HFFc6 (cell line): ENCODE measurements around the gene RAB3A. TPM values are rescaled to one million over a fixed set of nuclear protein-coding genes. Genes with fewer than 3 reads are reported as not detected.

Source experiments
- DNase-seq: peaks from one replicate; pipeline ENCODE4 v3.0.0-alpha.2; 2018
- H3K27ac Mint-ChIP-seq: 2 replicates; pipeline ENCODE4 v1.8.0; 2020; ENCODE audit warnings: mild to moderate bottlenecking, mixed read lengths
- H3K27me3 Mint-ChIP-seq: 2 replicates; pipeline ENCODE4 v1.8.0; 2021; ENCODE audit warnings: mild to moderate bottlenecking, moderate library complexity, mixed read lengths; ENCODE audit not compliant: insufficient read depth
- H3K36me3 Mint-ChIP-seq: 2 replicates; pipeline ENCODE4 v1.8.0; 2021; ENCODE audit warnings: low read depth, mixed read lengths
- H3K4me1 Mint-ChIP-seq: 2 replicates; pipeline ENCODE4 v1.8.0; 2020; ENCODE audit warnings: low read depth, mixed read lengths
- H3K4me3 Mint-ChIP-seq: 2 replicates; pipeline ENCODE4 v1.8.0; 2020; ENCODE audit warnings: mild to moderate bottlenecking, moderate library complexity, mixed read lengths
- H3K9me3 Mint-ChIP-seq: 2 replicates; pipeline ENCODE4 v1.8.0; 2020; ENCODE audit warnings: mild to moderate bottlenecking, mixed read lengths
- CTCF ChIP-seq: fragments of 200-600 bp; sonication (generic); IDR thresholded peaks from 2 replicates; pipeline ENCODE4 v1.5.0; 2021; ENCODE audit warnings: antibody characterized with exemption, mild to moderate bottlenecking
- total RNA-seq, 6 experiments: library from RNA; stranded (reverse); fragmentation: NEBNext Ultra II Directional; extraction: Animal tissue kit (Norgen Biotek cat#: 25700); gene quantifications; 2 replicates in 1 of 6; 3 replicates in 5 of 6; pipeline ENCODE4 v1.2.3, GENCODE V29; 2021

Gene RAB3A
- total RNA-seq, 6 experiments from 2014 or later = 6.1 to 9.0 (median 7.3) TPM

GRCh38 chr19:18152817-18153555 lies 50.9 kb downstream of the RAB3A start, which contains the start of gene PIK3R2:
Gene PIK3R2 (plus strand): TSS chr19:18153163. CDS start chr19:18155880, 2,717 bp downstream.
- Mint-ChIP-seq H3K9me3 (no peaks in the 10 kb centered on the region), H3K36me3 (peaks cover 4% of the 10 kb centered on the region; the same call in 1 of the 2 replicates), H3K4me1 (peaks cover 30% of the 10 kb centered on the region), H3K4me3 (peak within 1 kb of the TSS; percentile 91), H3K27me3 (peaks cover 5% of the 10 kb centered on the region), H3K27ac (peak within 1 kb of the TSS; percentile 99)
- peak; percentile 97 for DNase-seq
- TF ChIP-seq CTCF = peak; percentile 17

- peaks cover 4% of the 10 kb centered on the region; the same call in 1 of the 2 replicates for H3K36me3 Mint-ChIP-seq
Measured at GRCh38 chr19:18152442-18152816, 51.4 kb downstream of the RAB3A start.

GRCh38 chr19:18150776-18151624 lies 52.8 kb downstream of the RAB3A start:
- no peak for DNase-seq
- H3K27me3 Mint-ChIP-seq = peaks cover 5% of the 10 kb centered on the region
- peak overlapping the region; percentile 99 for H3K27ac Mint-ChIP-seq
- peaks cover 24% of the 10 kb centered on the region for H3K4me1 Mint-ChIP-seq
- peaks cover 7% of the 10 kb centered on the region for H3K36me3 Mint-ChIP-seq
- no peak for TF ChIP-seq CTCF
- no peaks in the 10 kb centered on the region for H3K9me3 Mint-ChIP-seq
- peak overlapping the region; percentile 91 for H3K4me3 Mint-ChIP-seq

More at GRCh38 chr19:18152442-18152816, 51.4 kb downstream of the RAB3A start:
- Mint-ChIP-seq H3K4me3 (peak overlapping the region; percentile 91), H3K27me3 (peaks cover 5% of the 10 kb centered on the region), H3K4me1 (peaks cover 30% of the 10 kb centered on the region), H3K9me3 (no peaks in the 10 kb centered on the region), H3K27ac (peak overlapping the region; percentile 99)
- peak; percentile 79 for TF ChIP-seq CTCF
- DNase-seq = peak; percentile 97

- H3K9me3 Mint-ChIP-seq = no peaks in the 10 kb centered on the region
- H3K36me3 Mint-ChIP-seq = peaks cover 14% of the 10 kb centered on the region
- H3K27me3 Mint-ChIP-seq = peaks cover 5% of the 10 kb centered on the region
- peaks cover 23% of the 10 kb centered on the region for H3K4me1 Mint-ChIP-seq
- no peak overlapping the region for H3K27ac Mint-ChIP-seq
- H3K4me3 Mint-ChIP-seq = no peak overlapping the region
- no peak for TF ChIP-seq CTCF
- no peak for DNase-seq
Measured at GRCh38 chr19:18149596-18149975, 54.3 kb downstream of the RAB3A start.

GRCh38 chr19:18147396-18147795 lies 56.4 kb downstream of the RAB3A start:
- Mint-ChIP-seq H3K4me1 (peaks cover 14% of the 10 kb centered on the region), H3K27ac (no peak overlapping the region), H3K27me3 (peaks cover 1% of the 10 kb centered on the region), H3K36me3 (peaks cover 18% of the 10 kb centered on the region), H3K9me3 (no peaks in the 10 kb centered on the region), H3K4me3 (no peak overlapping the region)
- TF ChIP-seq CTCF = no peak
- no peak for DNase-seq

Other genes with a start within 250 kb of the RAB3A start
- gene KCNN1, start 236.9 kb downstream of the RAB3A start, total RNA-seq = not detected
- gene ARRDC2, start 195.9 kb downstream of the RAB3A start, total RNA-seq = 1 to 10 TPM; 5.3 to 8.1 (median 7.0) TPM
- gene IL12RB1, start 117.1 kb downstream of the RAB3A start, total RNA-seq = under 1 TPM in 1 of 6 experiments, not detected in 5; 0.10 TPM
- gene MAST3, start 106.3 kb downstream of the RAB3A start, total RNA-seq = 10 to 100 TPM; 12.2 to 17.4 (median 13.2) TPM
- gene PIK3R2, start 50.9 kb downstream of the RAB3A start, total RNA-seq = 10 to 100 TPM; 51.9 to 66.1 (median 56.0) TPM
- 1 to 10 TPM; 4.9 to 9.0 (median 6.0) TPM for gene IFI30, start 30.2 kb downstream of the RAB3A start, total RNA-seq
- gene MPV17L2, start 10.8 kb downstream of the RAB3A start, total RNA-seq = 10 to 100 TPM in 5 of 6 experiments, 1 to 10 TPM in 1; 9.7 to 14.9 (median 13.1) TPM
- gene PDE4C, start 22.4 kb upstream of the RAB3A start, total RNA-seq = under 1 TPM in 1 of 6 experiments, not detected in 5; 0.14 TPM
- gene IQCN, start 70.4 kb upstream of the RAB3A start, total RNA-seq = under 1 TPM; 0.40 to 0.87 (median 0.55) TPM
- 10 to 100 TPM; 70.3 to 99.9 (median 91.7) TPM for gene JUND, start 77.6 kb upstream of the RAB3A start, total RNA-seq
- 100 to 1,000 TPM; 175 to 217 (median 202) TPM for gene LSM4, start 119.0 kb upstream of the RAB3A start, total RNA-seq
- gene PGPEP1, start 136.6 kb upstream of the RAB3A start, total RNA-seq = 10 to 100 TPM; 30.5 to 54.1 (median 32.4) TPM
- 10 to 100 TPM; 21.3 to 36.9 (median 24.9) TPM for gene GDF15, start 182.1 kb upstream of the RAB3A start, total RNA-seq
- gene LRRC25, start 193.6 kb upstream of the RAB3A start, total RNA-seq = not detected
- gene SSBP4, start 215.4 kb upstream of the RAB3A start, total RNA-seq = 10 to 100 TPM; 76.4 to 84.3 (median 80.4) TPM
- 1 to 10 TPM; 2.3 to 3.7 (median 3.2) TPM for gene ISYNA1, start 234.1 kb upstream of the RAB3A start, total RNA-seq